Measurements from ENCODE around the gene SLC35F1.

- TF ChIP-seq CTCF (IDR thresholded peaks at IDR 0.05) (no peak), POLR2A (IDR thresholded peaks at IDR 0.05; ENCODE audit: low read depth) (no peak), POLR2AphosphoS5 (IDR thresholded peaks at IDR 0.05) (no peak)
Observed at GRCh38 chr6:117992856-117993255, 85.8 kb downstream of the SLC35F1 start.

Measured in esophagus muscularis mucosa (tissue), 3 donors.